Measurements from ENCODE around the gene UXS1.

- TF ChIP-seq POLR2A (IDR thresholded peaks at IDR 0.05; ENCODE audit: low read length): no peak
- no peak for TF ChIP-seq GATA1 (IDR thresholded peaks at IDR 0.05; ENCODE audit: low read depth, low read length)
These were observed 13.5 kb downstream of the UXS1 start for GRCh38 chr2:106180602-106181001.
